HPDE6-E6E7 (cell line): ENCODE measurements around the gene STBD1.
A peak's percentile ranks its signal among the peaks of the same experiment; 100 is the strongest.
"Not testable (repeated sequence)": the region's sequence is repeated elsewhere in the genome, so short reads cannot be mapped to it uniquely, and the experiment has no call there.

Source experiments
- DNase-seq: peaks from one replicate; pipeline ENCODE4 v3.0.0; 2011; ENCODE audit warnings: missing footprints; ENCODE audit errors: extremely low spot score

The STBD1 gene

GRCh38 chr4:76325072-76325471, 18.5 kb downstream of the STBD1 start:
- no peak for DNase-seq

- DNase-seq = no peak
Observed at GRCh38 chr4:76326515-76326914, 20.0 kb downstream of the STBD1 start.

- no peak for DNase-seq
Observed at GRCh38 chr4:76334885-76335284, 28.4 kb downstream of the STBD1 start.

- no peak for DNase-seq
Observed at GRCh38 chr4:76339364-76339763, 32.8 kb downstream of the STBD1 start.

GRCh38 chr4:76341063-76341462, 34.5 kb downstream of the STBD1 start:
- DNase-seq = peak; percentile 40

- no peak for DNase-seq
Observed at GRCh38 chr4:76342191-76342590, 35.7 kb downstream of the STBD1 start.

- no peak for DNase-seq
Observed at GRCh38 chr4:76342803-76343202, 36.3 kb downstream of the STBD1 start.

- no peak for DNase-seq
Observed at GRCh38 chr4:76354517-76355473, 48.3 kb downstream of the STBD1 start.

- DNase-seq = no peak
Observed at GRCh38 chr4:76357981-76358380, 51.4 kb downstream of the STBD1 start.

- DNase-seq = not testable (repeated sequence)
Observed at GRCh38 chr4:76359881-76360466, 53.4 kb downstream of the STBD1 start.
